Activated T-cell treated with anti-CD3 and anti-CD28 coated beads, Interleukin-2, amount 50 U/mL, for 1 hour (primary cell): ENCODE results near the gene BEGAIN.

Experiments used
- DNase-seq: peaks from one replicate; pipeline ENCODE4 v3.0.0-alpha.2; 2020

The BEGAIN gene

GRCh38 chr14:100587086-100587762, at the start of gene BEGAIN:
TSS of gene BEGAIN (minus strand) at chr14:100587417. CDS start at chr14:100587290, 127 bp downstream.
- DNase-seq, result no peak

GRCh38 chr14:100636559-100636958, 49.3 kb upstream of the BEGAIN start:
- DNase-seq, result no peak

- DNase-seq, result no peak
Measured at GRCh38 chr14:100634026-100634425, 46.8 kb upstream of the BEGAIN start.

- DNase-seq, result no peak
Measured at GRCh38 chr14:100633406-100633805, 46.2 kb upstream of the BEGAIN start.

- no peak for DNase-seq
Measured at GRCh38 chr14:100629696-100630095, 42.5 kb upstream of the BEGAIN start.

- no peak for DNase-seq
Measured at GRCh38 chr14:100629098-100629497, 41.9 kb upstream of the BEGAIN start.

GRCh38 chr14:100628225-100628624, 41.0 kb upstream of the BEGAIN start:
- no peak for DNase-seq

- DNase-seq, result no peak
Measured at GRCh38 chr14:100626614-100627013, 39.4 kb upstream of the BEGAIN start.

- no peak for DNase-seq
Measured at GRCh38 chr14:100623961-100624360, 36.7 kb upstream of the BEGAIN start.

GRCh38 chr14:100623557-100623956, 36.3 kb upstream of the BEGAIN start:
- no peak for DNase-seq

- DNase-seq, result no peak
Measured at GRCh38 chr14:100622708-100623485, 35.7 kb upstream of the BEGAIN start.

GRCh38 chr14:100622224-100622623, 35.0 kb upstream of the BEGAIN start:
- DNase-seq, result peak; percentile 6

- DNase-seq, result peak; percentile 11
Measured at GRCh38 chr14:100621806-100622205, 34.6 kb upstream of the BEGAIN start.

- peak; percentile 10 for DNase-seq
Measured at GRCh38 chr14:100620255-100621100, 33.3 kb upstream of the BEGAIN start.

GRCh38 chr14:100619396-100620254, 32.4 kb upstream of the BEGAIN start:
- peak; percentile 13 for DNase-seq

- no peak for DNase-seq
Measured at GRCh38 chr14:100618763-100619320, 31.6 kb upstream of the BEGAIN start.

- DNase-seq, result peak; percentile 13
Measured at GRCh38 chr14:100618318-100618693, 31.1 kb upstream of the BEGAIN start.

GRCh38 chr14:100617410-100618317, 30.4 kb upstream of the BEGAIN start:
- peak; percentile 7 for DNase-seq

- DNase-seq, result peak; percentile 12
Measured at GRCh38 chr14:100616854-100617409, 29.7 kb upstream of the BEGAIN start.
